K562 (cell line): ENCODE data around the gene IL6R. TPM values are rescaled to one million over a fixed set of nuclear protein-coding genes. Genes with fewer than 3 reads are reported as not detected.

Experiments used
- ARID1B ChIP-seq: fragments of 450-650 bp; IDR thresholded peaks from 2 replicates; pipeline ENCODE4 v1.6.1; 2016; ENCODE audit warnings: antibody characterized with exemption, mild to moderate bottlenecking, inconsistent platforms
- ARID2 ChIP-seq: fragments of 450-650 bp; IDR thresholded peaks from 2 replicates; pipeline ENCODE4 v1.6.1; 2017; ENCODE audit warnings: antibody characterized with exemption, mild to moderate bottlenecking
- ATF1 ChIP-seq, 2 experiments: fragments of 450-650 bp in 1 of 2; IDR thresholded peaks; 2 replicates each; pipeline ENCODE4 v1.6.1; 2016; ENCODE audit warnings: missing compliant biosample characterization in 1 of 2, missing genetic modification characterization in 1 of 2
- BHLHE40 ChIP-seq: IDR thresholded peaks from 2 replicates; pipeline ENCODE4 v1.6.1; 2011; ENCODE audit warnings: low read length, improper control_type of control experiment
- BMI1 ChIP-seq: fragments of 150-350 bp; IDR thresholded peaks from 2 replicates; pipeline ENCODE4 v1.6.1; 2014; ENCODE audit warnings: low read length
- CBX5 ChIP-seq: IDR thresholded peaks from 2 replicates; pipeline ENCODE4 v1.6.1; 2014; ENCODE audit warnings: low read depth, borderline replicate concordance
- CC2D1A ChIP-seq: fragments of 450-650 bp; IDR thresholded peaks from 2 replicates; pipeline ENCODE4 v1.6.1; 2017; ENCODE audit warnings: mild to moderate bottlenecking
- CREB1 ChIP-seq, 2 experiments: sonication (generic) in 1 of 2; formaldehyde crosslinking in 1 of 2; IDR thresholded peaks; 2 replicates each; pipeline versions ENCODE4 v1.6.1 to v1.8.0; 2012 to 2022; ENCODE audit warnings: inconsistent platforms in 1 of 2, mild to moderate bottlenecking in 1 of 2, missing genetic modification reagents in 1 of 2, moderate library complexity in 1 of 2
- DIDO1 ChIP-seq: fragments of 450-650 bp; IDR thresholded peaks from 2 replicates; pipeline ENCODE4 v1.6.1; 2016; ENCODE audit warnings: low read depth, missing biosample characterization, missing genetic modification characterization
- DMBX1 ChIP-seq: fragments of 250-450 bp; sonication (Bioruptor Pico); IDR thresholded peaks from 2 replicates; pipeline ENCODE4 v1.8.0; 2022; ENCODE audit warnings: inconsistent platforms, mild to moderate bottlenecking, moderate library complexity, borderline replicate concordance
- EGR1 ChIP-seq: fragments of 450-650 bp; conservative IDR thresholded peaks from 2 replicates; pipeline ENCODE4 v1.6.1; 2017; ENCODE audit warnings: mild to moderate bottlenecking
- FOXA1 ChIP-seq: fragments of 450-650 bp; IDR thresholded peaks from 2 replicates; pipeline ENCODE4 v1.6.1; 2016; ENCODE audit warnings: mild to moderate bottlenecking, borderline replicate concordance
- HEY1 ChIP-seq: fragments of 250-450 bp; sonication (Bioruptor Pico); IDR thresholded peaks from 2 replicates; pipeline ENCODE4 v1.5.0; 2020; ENCODE audit warnings: mild to moderate bottlenecking, moderate library complexity, borderline replicate concordance
- KAT7 ChIP-seq: sonication (generic); formaldehyde crosslinking; IDR thresholded peaks from 2 replicates; pipeline ENCODE4 v1.8.0; 2022; ENCODE audit warnings: missing genetic modification reagents, mild to moderate bottlenecking, borderline replicate concordance
- KDM1A ChIP-seq, 2 experiments: fragments of 450-650 bp; IDR thresholded peaks; 2 replicates each; pipeline ENCODE4 v1.6.1; 2016; ENCODE audit warnings: mild to moderate bottlenecking in 2 of 2
- KHSRP ChIP-seq: fragments of 450-650 bp; IDR thresholded peaks from 2 replicates; pipeline ENCODE4 v1.6.1; 2017
- KLF1 ChIP-seq: fragments of 450-650 bp; IDR thresholded peaks from 2 replicates; pipeline ENCODE4 v1.6.1; 2016; ENCODE audit warnings: missing genetic modification characterization, missing compliant biosample characterization
- MBD2 ChIP-seq: sonication (generic); IDR thresholded peaks from 2 replicates; pipeline ENCODE4 v1.6.1; 2016; ENCODE audit warnings: low read depth, borderline replicate concordance
- NFRKB ChIP-seq: fragments of 450-650 bp; IDR thresholded peaks from 2 replicates; pipeline ENCODE4 v1.6.1; 2016; ENCODE audit warnings: low read depth
- NFXL1 ChIP-seq: fragments of 450-650 bp; formaldehyde crosslinking; IDR thresholded peaks from 2 replicates; pipeline ENCODE4 v1.4.0; 2021; ENCODE audit warnings: mild to moderate bottlenecking
- SRSF9 ChIP-seq: fragments of 200-400 bp; formaldehyde crosslinking; IDR thresholded peaks from 2 replicates; pipeline ENCODE4 v1.6.1; 2017; ENCODE audit warnings: low read depth, low read length, borderline replicate concordance
- TAF7 ChIP-seq: fragments of 450-650 bp; IDR thresholded peaks from 2 replicates; pipeline ENCODE4 v1.6.1; 2016; ENCODE audit warnings: missing genetic modification characterization, missing compliant biosample characterization
- TCF3 ChIP-seq: sonication (generic); formaldehyde crosslinking; IDR thresholded peaks from 2 replicates; pipeline ENCODE4 v1.4.0; 2020; ENCODE audit warnings: mild to moderate bottlenecking, missing genetic modification reagents
- XRCC3 ChIP-seq: fragments of 450-650 bp; IDR thresholded peaks from 2 replicates; pipeline ENCODE4 v1.6.1; 2017; ENCODE audit warnings: mild to moderate bottlenecking, moderate library complexity
- ZNF24 ChIP-seq: fragments of 450-650 bp; IDR thresholded peaks from 2 replicates; pipeline ENCODE4 v1.6.1; 2016
- ZNF507 ChIP-seq: conservative IDR thresholded peaks from 2 replicates; pipeline ENCODE4 v1.6.1; 2017; ENCODE audit warnings: missing genetic modification characterization, missing compliant biosample characterization
- ZNF584 ChIP-seq: fragments of 200-800 bp; sonication (Bioruptor generic); IDR thresholded peaks from 2 replicates; pipeline ENCODE4 v1.6.1; 2016; ENCODE audit warnings: low read depth, mild to moderate bottlenecking, missing genetic modification characterization, missing compliant biosample characterization
- ZNF785 ChIP-seq: fragments of 250-450 bp; sonication (Bioruptor Pico); IDR thresholded peaks from 2 replicates; pipeline ENCODE4 v1.4.0; 2020; ENCODE audit warnings: mild to moderate bottlenecking
- ZNF830 ChIP-seq: fragments of 250-450 bp; sonication (Bioruptor Pico); IDR thresholded peaks from 2 replicates; pipeline ENCODE4 v1.5.0; 2021; ENCODE audit warnings: mild to moderate bottlenecking
- polyA plus RNA-seq, 8 experiments: library from polyadenylated mRNA; depleted of rRNA in 4 of 8; stranded (reverse) in 5 of 8; unstranded in 3 of 8; fragments of >200 nt; fragmentation: Nextera tagmentation in 2 of 8; fragmentation: Illumina TruSeq in 1 of 8; extraction: Ambion mirVana in 2 of 8; extraction: Trizol in 1 of 8; gene quantifications; 2 replicates each; pipeline versions ENCODE4 v1.2.1 to v1.2.3, GENCODE V29; 2011 to 2014; ENCODE audit warnings: inconsistent platforms in 1 of 8, missing spikeins in 1 of 8
- total RNA-seq, 7 experiments: library from RNA; depleted of rRNA in 6 of 7; stranded (reverse); fragments of >200 nt in 6 of 7; fragmentation: Illumina TruSeq in 2 of 7; extraction: Trizol in 2 of 7; gene quantifications; 2 replicates each; pipeline versions ENCODE4 v1.2.1 to v1.2.3, GENCODE V29; 2011 to 2021; ENCODE audit warnings: low replicate concordance in 1 of 7
- TF ChIP-seq, protein P1 (sequence below): sonication (generic); IDR thresholded peaks from 2 replicates; pipeline ENCODE4 v1.6.1; 2016
- TF ChIP-seq, protein P2 (sequence below): fragments of 450-650 bp; IDR thresholded peaks from 2 replicates; pipeline ENCODE4 v1.7.0; 2016; ENCODE audit warnings: borderline replicate concordance

Gene IL6R
- total and polyA plus RNA-seq, 9 of the 15 experiments (the other 6 are each of a cell fraction or from before 2014, with no cell fraction given) = 0.05 to 1.1 (median 0.11) TPM; not detected in 2

DNA sequence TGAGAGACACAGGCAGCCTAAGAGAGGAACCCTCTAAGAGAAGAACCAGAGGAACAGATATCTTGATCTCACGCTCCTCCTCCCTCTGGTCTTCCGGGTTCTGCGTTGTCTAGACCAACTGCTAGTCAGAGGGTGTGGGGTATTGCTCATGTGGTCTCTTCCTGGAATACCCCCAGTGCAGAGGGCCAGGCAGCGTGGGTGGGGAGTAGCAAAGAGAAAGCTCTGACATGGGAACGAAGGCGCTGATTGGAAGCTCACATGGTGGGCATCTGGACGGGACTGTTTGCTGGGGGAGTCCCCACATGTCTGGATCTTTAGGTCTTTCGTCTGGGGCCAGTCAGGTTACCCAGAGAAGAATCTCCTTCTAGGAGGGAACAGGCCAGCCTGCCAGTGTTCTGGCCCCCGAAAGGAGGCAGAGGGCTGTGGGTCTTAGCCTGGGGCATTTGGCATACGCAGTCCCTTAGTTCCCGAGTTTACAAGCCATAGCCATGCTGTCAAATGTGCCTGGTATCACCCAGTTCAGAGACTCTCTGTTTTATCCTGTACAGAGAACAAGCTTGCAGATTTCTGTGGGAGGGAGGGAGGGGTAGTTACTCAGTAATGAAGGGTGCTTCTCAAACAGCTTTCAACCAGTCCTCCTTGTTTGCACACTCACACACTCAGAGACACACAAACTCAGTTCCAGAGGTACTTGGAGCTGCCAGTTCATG, 18.3 kb upstream of the IL6R start (continued):
- TF ChIP-seq CC2D1A (no peak), CREB1 (IDR thresholded peaks at IDR 0.05) (no peak), CREB1 (CRISPR knock-in tag; IDR thresholded peaks at IDR 0.05) (no peak), TCF3 (no peak), ZNF584 (CRISPR knock-in tag) (no peak), KDM1A (IDR thresholded peaks at IDR 0.05) (no peak), SRSF9 (no peak), ZNF24 (no peak), DMBX1 (CRISPR knock-in tag) (no peak), BHLHE40 (no peak), CBX5 (no peak), KAT7 (CRISPR knock-in tag) (no peak; the same call in 1 of the 2 replicates), KHSRP (no peak), ZNF830 (CRISPR knock-in tag) (no peak), DIDO1 (no peak), NFRKB (no peak; the same call in 1 of the 2 replicates), ARID1B (peak; percentile 39; the same call in 1 of the 2 replicates), ATF1 (CRISPR knock-in tag; IDR thresholded peaks at IDR 0.05) (no peak), ATF1 (tag; IDR thresholded peaks at IDR 0.05) (peak; percentile 41; the same call in 1 of the 2 replicates), KLF1 (tag) (no peak), ARID2 (no peak), BMI1 (no peak), ZNF785 (CRISPR knock-in tag) (no peak), ZNF507 (tag) (no peak), XRCC3 (no peak), TAF7 (tag) (0 out of 2 replicates have a peak, but pooled peaks have one; percentile 66), MBD2 (peak; percentile 39; the same call in 1 of the 2 replicates), HEY1 (CRISPR knock-in tag) (no peak), NFXL1 (CRISPR knock-in tag) (no peak), FOXA1 (no peak), EGR1 (peak; percentile 92)
- TF ChIP-seq, protein P1, sequence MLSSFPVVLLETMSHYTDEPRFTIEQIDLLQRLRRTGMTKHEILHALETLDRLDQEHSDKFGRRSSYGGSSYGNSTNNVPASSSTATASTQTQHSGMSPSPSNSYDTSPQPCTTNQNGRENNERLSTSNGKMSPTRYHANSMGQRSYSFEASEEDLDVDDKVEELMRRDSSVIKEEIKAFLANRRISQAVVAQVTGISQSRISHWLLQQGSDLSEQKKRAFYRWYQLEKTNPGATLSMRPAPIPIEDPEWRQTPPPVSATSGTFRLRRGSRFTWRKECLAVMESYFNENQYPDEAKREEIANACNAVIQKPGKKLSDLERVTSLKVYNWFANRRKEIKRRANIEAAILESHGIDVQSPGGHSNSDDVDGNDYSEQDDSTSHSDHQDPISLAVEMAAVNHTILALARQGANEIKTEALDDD = peak; percentile 69
- TF ChIP-seq, protein P2, sequence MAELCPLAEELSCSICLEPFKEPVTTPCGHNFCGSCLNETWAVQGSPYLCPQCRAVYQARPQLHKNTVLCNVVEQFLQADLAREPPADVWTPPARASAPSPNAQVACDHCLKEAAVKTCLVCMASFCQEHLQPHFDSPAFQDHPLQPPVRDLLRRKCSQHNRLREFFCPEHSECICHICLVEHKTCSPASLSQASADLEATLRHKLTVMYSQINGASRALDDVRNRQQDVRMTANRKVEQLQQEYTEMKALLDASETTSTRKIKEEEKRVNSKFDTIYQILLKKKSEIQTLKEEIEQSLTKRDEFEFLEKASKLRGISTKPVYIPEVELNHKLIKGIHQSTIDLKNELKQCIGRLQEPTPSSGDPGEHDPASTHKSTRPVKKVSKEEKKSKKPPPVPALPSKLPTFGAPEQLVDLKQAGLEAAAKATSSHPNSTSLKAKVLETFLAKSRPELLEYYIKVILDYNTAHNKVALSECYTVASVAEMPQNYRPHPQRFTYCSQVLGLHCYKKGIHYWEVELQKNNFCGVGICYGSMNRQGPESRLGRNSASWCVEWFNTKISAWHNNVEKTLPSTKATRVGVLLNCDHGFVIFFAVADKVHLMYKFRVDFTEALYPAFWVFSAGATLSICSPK = no peak
